HFFc6 (cell line): ENCODE measurements around the gene SQSTM1. TPM values are rescaled to one million over a fixed set of nuclear protein-coding genes. Genes with fewer than 3 reads are reported as not detected.

Source experiments
- DNase-seq: peaks from one replicate; pipeline ENCODE4 v3.0.0-alpha.2; 2018
- H3K27ac Mint-ChIP-seq: 2 replicates; pipeline ENCODE4 v1.8.0; 2020; ENCODE audit warnings: mild to moderate bottlenecking, mixed read lengths
- H3K27me3 Mint-ChIP-seq: 2 replicates; pipeline ENCODE4 v1.8.0; 2021; ENCODE audit warnings: mild to moderate bottlenecking, moderate library complexity, mixed read lengths; ENCODE audit not compliant: insufficient read depth
- H3K36me3 Mint-ChIP-seq: 2 replicates; pipeline ENCODE4 v1.8.0; 2021; ENCODE audit warnings: low read depth, mixed read lengths
- H3K4me1 Mint-ChIP-seq: 2 replicates; pipeline ENCODE4 v1.8.0; 2020; ENCODE audit warnings: low read depth, mixed read lengths
- H3K4me3 Mint-ChIP-seq: 2 replicates; pipeline ENCODE4 v1.8.0; 2020; ENCODE audit warnings: mild to moderate bottlenecking, moderate library complexity, mixed read lengths
- H3K9me3 Mint-ChIP-seq: 2 replicates; pipeline ENCODE4 v1.8.0; 2020; ENCODE audit warnings: mild to moderate bottlenecking, mixed read lengths
- CTCF ChIP-seq: fragments of 200-600 bp; sonication (generic); IDR thresholded peaks from 2 replicates; pipeline ENCODE4 v1.5.0; 2021; ENCODE audit warnings: antibody characterized with exemption, mild to moderate bottlenecking
- total RNA-seq, 6 experiments: library from RNA; stranded (reverse); fragmentation: NEBNext Ultra II Directional; extraction: Animal tissue kit (Norgen Biotek cat#: 25700); gene quantifications; 2 replicates in 1 of 6; 3 replicates in 5 of 6; pipeline ENCODE4 v1.2.3, GENCODE V29; 2021

The SQSTM1 gene
- total RNA-seq, 6 experiments from 2014 or later = 188 to 282 (median 280) TPM

GRCh38 chr5:179776411-179776938 lies 44.2 kb upstream of the SQSTM1 start:
- H3K4me3 Mint-ChIP-seq = no peak overlapping the region
- H3K27ac Mint-ChIP-seq = no peak overlapping the region
- H3K4me1 Mint-ChIP-seq = no peaks in the 10 kb centered on the region
- no peaks in the 10 kb centered on the region for H3K9me3 Mint-ChIP-seq
- no peak for TF ChIP-seq CTCF
- peaks cover 10% of the 10 kb centered on the region for H3K27me3 Mint-ChIP-seq
- no peak for DNase-seq
- peaks cover 14% of the 10 kb centered on the region; the same call in 1 of the 2 replicates for H3K36me3 Mint-ChIP-seq

- TF ChIP-seq CTCF = no peak
- Mint-ChIP-seq H3K27ac (no peak overlapping the region), H3K9me3 (no peaks in the 10 kb centered on the region), H3K4me1 (no peaks in the 10 kb centered on the region), H3K27me3 (peaks cover 14% of the 10 kb centered on the region), H3K36me3 (peaks cover 14% of the 10 kb centered on the region; the same call in 1 of the 2 replicates), H3K4me3 (no peak overlapping the region)
- DNase-seq = no peak
These were observed 43.2 kb upstream of the SQSTM1 start for GRCh38 chr5:179777456-179777855.

DNA sequence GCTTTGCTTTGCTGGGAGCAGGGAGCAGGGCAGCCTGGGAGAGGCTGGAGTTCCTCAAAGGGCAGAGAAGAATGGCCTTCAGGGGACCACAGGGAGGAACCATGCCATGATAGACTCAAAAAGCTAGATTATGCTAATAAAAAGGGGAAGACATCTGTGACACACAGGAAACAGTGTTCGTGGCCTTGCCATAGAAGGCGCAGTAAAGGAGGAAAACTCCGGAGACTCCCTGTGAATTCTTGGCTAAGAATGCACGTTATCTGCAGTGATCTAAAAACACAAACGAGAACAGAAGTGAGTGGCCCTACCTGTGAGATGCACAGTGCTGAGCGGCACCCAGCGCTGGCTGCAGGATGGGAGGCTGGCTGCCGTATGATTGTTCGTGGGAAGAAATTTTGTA lies 42.8 kb upstream of the SQSTM1 start:
- peaks cover 14% of the 10 kb centered on the region; the same call in 1 of the 2 replicates for H3K36me3 Mint-ChIP-seq
- no peak for DNase-seq
- H3K27ac Mint-ChIP-seq = no peak overlapping the region

GRCh38 chr5:179778591-179778990 lies 42.1 kb upstream of the SQSTM1 start:
- H3K4me3 Mint-ChIP-seq = no peak overlapping the region
- peaks cover 14% of the 10 kb centered on the region; the same call in 1 of the 2 replicates for H3K36me3 Mint-ChIP-seq
- no peak overlapping the region for H3K27ac Mint-ChIP-seq
- H3K4me1 Mint-ChIP-seq = no peaks in the 10 kb centered on the region
- TF ChIP-seq CTCF = no peak
- DNase-seq = no peak
- H3K27me3 Mint-ChIP-seq = peaks cover 21% of the 10 kb centered on the region
- no peaks in the 10 kb centered on the region for H3K9me3 Mint-ChIP-seq

More for the DNA sequence above, 42.8 kb upstream of the SQSTM1 start:
- Mint-ChIP-seq H3K4me3 (no peak overlapping the region), H3K9me3 (no peaks in the 10 kb centered on the region), H3K27me3 (peaks cover 14% of the 10 kb centered on the region), H3K4me1 (no peaks in the 10 kb centered on the region)
- TF ChIP-seq CTCF = no peak

DNA sequence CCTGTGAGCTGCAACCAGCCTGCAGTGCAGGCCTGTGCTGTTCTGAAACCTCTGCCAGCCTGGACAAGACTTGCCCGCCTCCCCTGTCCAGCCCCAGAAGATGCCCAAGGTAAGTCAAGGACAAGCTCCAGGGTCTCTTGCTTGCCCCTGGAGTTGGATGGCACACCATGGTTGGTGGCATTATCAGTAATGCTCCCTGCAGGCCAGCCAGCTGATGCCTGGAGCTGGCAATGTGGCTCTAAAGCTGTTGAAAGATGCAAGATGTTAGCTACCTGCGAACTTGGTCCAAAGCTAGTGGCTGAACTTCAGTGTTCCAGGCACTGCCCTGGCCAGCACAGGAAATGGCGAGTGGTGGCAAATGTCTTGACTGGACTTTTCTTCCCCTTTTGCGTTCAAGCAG lies 40.9 kb upstream of the SQSTM1 start:
- Mint-ChIP-seq H3K27ac (no peak overlapping the region), H3K27me3 (peaks cover 24% of the 10 kb centered on the region), H3K4me1 (no peaks in the 10 kb centered on the region), H3K9me3 (no peaks in the 10 kb centered on the region), H3K36me3 (peaks cover 14% of the 10 kb centered on the region; the same call in 1 of the 2 replicates), H3K4me3 (no peak overlapping the region)
- TF ChIP-seq CTCF = no peak
- no peak for DNase-seq
